Cortex of kidney (tissue), 1 donor: ENCODE measurements around the gene SAP30BP.
"Not testable (repeated sequence)": the region's sequence is repeated elsewhere in the genome, so short reads cannot be mapped to it uniquely, and the experiment has no call there.

Experiments used
- DNase-seq: peaks from one replicate; lab custom pipeline; 2025; lab: John Stamatoyannopoulos, UW

SAP30BP gene

GRCh38 chr17:75634376-75634740, 32.8 kb upstream of the SAP30BP start:
- DNase-seq, result no peak

- DNase-seq, result no peak
Observed at GRCh38 chr17:75634754-75635609, 32.2 kb upstream of the SAP30BP start.

DNA sequence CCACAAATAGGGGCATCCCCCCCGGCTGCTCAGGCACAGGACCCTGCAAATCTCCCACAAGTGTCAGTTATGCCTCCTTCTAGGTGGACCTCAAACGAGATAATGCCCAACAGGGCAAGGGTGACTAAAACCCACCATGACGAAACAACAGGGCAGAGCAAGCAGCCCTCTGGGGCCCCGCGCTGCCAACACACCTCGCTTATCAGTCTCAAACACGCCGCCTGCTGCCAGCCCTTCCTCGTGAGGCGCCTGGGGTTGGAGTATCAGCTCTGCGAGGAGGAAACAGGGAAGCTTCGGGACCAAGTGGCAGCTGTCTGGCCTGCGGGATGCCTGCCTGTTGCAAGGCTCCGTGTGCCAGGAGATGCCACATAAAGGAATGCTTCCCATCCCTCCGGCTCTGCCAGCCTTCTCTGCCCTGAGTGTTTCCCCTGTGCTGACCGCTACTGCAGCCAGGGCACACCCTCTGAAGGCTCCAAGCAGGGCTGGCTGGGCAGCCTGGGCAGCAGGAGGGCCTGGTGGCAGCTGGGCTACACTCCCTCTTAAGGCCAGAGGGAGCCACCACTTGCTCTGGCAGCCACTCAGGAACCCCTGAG, 31.4 kb upstream of the SAP30BP start:
- DNase-seq, result no peak

GRCh38 chr17:75636381-75637142, 30.6 kb upstream of the SAP30BP start:
- DNase-seq, result no peak

DNA sequence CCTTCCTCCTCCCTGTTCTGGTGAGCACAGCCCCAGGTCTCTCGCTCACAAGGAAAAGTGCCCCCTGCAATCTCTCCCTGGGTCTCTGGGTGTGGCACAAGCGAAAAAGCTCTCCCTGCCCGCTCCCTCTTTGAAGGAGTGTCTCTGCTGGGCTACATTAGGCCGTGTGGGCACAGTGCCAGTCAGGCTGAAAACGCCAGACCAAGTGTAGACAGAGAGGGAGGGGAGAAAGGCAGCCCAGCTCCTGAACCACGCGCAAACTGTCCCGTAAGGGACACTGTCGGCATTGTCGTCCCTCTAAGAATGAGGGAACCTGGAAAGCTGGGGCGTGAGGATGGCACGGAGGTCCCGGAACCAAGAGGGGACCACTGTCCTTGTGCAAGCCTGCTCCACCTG, 30.0 kb upstream of the SAP30BP start:
- DNase-seq, result no peak

DNA sequence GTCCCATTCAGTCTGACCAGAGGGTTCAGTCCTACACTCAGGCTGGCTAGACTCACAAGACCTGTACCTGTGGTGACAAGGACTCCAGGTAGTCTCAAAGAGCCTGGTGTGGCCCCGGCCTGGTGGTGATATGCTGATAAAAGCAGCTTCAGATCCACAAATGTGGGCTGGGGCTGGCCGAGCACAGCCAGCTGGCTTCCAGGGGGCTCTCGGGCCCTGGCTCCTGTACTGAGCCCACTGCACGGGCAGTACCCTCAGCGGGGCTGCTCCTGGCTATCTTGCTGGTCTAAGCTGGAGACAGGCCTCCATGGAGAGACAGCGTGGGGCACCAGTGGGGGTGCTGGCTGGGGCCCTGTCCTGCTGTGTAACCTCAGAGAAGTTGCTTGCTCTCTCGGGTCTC, 29.6 kb upstream of the SAP30BP start:
- no peak for DNase-seq

- not testable (repeated sequence) for DNase-seq
Observed at GRCh38 chr17:75638039-75638438, 29.1 kb upstream of the SAP30BP start.

- DNase-seq, result no peak
Observed at GRCh38 chr17:75638893-75639292, 28.2 kb upstream of the SAP30BP start.

DNA sequence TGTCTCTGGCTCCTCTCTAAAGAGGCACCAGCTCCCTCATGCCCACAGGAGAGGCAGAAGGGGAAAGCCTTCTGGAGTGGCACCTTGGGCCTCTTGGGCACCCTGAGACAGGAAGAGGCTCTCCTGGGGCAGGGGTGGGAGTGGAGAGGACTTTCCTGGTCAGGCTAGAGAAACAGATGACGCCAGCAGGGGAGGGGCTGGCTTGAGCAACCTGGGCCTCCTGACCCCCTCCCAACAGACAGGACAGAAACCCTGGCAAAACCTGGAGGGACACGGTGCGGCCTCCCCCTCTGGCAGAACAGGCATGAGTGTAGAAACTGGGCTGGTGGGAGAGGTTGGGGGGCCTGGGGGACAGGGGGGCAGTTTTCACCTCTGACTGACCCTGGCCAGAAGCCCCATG, 27.8 kb upstream of the SAP30BP start:
- no peak for DNase-seq

DNA sequence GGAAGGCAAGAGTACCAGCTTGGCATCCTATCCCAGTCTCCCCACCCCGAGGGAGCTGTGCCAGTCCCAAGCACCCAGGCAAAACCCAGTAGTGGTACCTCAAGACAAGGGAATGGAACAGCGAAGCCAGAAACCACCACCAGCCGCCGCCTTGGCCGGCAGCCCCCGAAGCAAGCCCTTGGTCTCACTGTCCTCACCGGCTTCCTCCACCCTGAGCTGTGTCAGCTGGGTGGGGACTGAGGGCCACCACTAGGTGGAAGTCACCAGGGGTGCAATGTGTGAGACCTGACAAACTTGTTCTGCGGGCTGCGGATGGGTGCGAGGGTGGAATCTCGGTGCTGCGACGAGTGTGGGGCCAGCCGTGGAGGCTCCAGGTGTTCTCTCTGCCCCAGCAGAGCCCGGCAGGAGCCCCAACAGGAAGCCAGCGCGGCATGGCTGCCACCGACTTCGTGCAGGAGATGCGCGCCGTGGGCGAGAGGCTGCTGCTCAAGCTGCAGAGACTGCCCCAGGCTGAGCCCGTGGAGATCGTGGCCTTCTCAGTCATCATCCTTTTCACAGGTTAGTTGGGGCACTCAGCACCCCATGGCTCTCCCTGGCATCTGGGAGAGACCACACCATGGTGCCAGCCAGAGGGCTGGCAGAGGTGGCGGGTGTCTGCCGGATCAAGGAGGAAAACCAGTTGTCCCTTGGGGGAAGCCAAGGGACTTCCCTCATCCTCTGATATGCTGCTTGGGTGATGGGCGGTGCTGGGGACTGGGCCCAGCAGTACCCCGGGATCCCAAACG, 27.2 kb upstream of the SAP30BP start:
- DNase-seq, result no peak

GRCh38 chr17:75640556-75641119, 26.5 kb upstream of the SAP30BP start:
- no peak for DNase-seq

GRCh38 chr17:75641343-75641742, 25.8 kb upstream of the SAP30BP start:
- no peak for DNase-seq

- DNase-seq, result no peak
Observed at GRCh38 chr17:75642182-75642783, 24.9 kb upstream of the SAP30BP start.

- DNase-seq, result no peak
Observed at GRCh38 chr17:75642784-75643642, 24.1 kb upstream of the SAP30BP start.

DNA sequence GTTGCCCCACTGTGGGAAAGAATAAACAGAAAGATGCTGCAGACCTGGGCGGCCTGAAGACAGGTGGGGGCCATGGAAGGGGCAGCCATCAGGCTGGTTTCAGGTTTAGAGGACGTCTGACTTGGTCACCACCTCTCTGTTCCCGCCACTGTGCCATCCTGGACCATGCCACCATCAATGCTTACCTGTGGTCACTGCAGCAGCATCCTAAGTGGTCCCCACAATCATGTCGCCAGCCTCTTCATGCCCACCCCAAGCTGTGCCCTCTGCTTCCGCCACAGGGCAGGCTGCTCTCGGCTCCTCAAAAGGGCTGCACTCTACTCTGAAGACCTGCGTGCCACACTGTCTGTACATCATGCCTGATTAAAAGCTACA, 23.5 kb upstream of the SAP30BP start:
- no peak for DNase-seq

DNA sequence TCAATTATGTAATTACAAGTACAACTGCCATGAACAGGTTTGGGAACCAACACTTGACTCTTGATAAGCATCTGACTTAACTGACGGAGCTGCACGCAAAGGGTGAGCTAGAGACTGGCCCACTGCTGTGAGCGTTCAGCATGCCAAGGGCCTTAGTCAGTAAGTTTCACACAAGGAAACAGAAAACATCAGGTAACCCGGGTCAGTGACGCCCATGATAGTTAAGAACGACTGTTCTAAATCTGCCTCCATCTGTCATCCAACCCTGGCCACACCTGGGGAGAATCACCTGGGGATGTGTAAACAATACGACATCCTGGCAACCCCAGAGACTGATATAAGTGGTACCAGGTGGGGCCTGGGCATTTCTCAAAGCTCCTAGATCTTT, 21.6 kb upstream of the SAP30BP start:
- no peak for DNase-seq

- DNase-seq, result no peak
Observed at GRCh38 chr17:75645889-75646637, 21.1 kb upstream of the SAP30BP start.

DNA sequence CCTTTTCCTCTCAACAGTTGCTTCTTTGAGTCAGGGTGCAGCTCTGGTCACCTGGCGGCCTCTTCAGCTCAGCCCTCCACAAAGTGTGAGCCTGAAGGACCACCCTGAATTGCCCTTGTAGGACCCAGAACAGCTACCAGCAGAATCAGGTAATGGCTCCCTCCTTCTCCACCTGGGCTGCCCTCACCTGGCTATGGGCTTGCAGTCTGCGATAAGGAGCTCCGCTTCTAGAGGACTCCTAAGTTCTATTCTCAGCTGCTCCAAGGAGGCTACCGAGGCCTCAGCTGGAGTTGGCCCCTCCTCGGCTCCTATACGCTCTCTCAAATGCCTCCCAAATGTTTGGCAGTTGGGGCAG, 20.5 kb upstream of the SAP30BP start:
- DNase-seq, result no peak

DNA sequence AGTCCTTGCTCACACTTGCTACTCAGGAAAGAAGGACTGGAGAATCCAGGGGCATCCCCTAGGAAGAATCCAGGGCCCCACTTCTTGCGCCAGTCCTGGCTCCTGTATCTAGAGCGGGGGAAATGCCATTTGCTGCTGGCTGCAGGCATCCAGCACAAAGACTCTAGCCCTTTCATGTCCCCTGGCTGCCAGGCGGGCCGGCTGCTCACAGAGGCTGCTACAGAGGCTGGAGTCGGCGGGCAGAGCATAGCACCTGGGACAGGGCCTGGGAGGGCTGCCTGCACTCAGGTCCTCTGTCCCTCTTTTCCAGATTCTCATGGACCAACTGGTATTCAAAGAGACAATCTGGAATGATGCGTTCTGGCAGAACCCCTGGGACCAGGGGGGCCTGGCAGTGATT, 20.1 kb upstream of the SAP30BP start:
- DNase-seq, result no peak

DNA sequence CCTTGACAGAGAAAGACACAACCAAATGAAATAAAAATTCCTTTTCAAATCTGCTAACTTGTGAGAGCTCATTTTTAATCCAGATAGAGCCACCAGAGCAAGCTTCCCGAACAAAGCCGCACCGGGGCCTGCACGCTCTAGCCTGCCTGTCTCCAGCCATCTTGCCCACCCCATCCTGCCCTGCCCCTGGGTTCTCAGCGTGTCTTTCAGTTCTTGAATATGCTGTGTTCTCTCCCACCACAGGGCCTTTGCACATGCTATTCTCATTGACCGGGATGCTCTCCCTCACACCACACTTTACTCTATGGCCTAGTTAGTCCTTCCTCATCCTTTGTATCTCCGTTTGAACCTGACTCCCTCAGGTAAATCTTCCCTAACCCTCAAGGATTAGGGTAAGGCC, 19.2 kb upstream of the SAP30BP start:
- no peak for DNase-seq
